OCI-LY3 (cell line): ENCODE results near the gene MTHFD2L.

Experiments used
- H2AFZ ChIP-seq: fragments of 200-600, 300-600 bp; shearing (Covaris generic); 2 replicates; pipeline ENCODE4 v1.6.0; 2014; ENCODE audit warnings: antibody characterized with exemption, low read depth, low read length
- H3K27ac ChIP-seq: fragments of 200-600, 300-600 bp; sonication (generic); 2 replicates; pipeline ENCODE4 v1.5.1; 2014; ENCODE audit warnings: mild to moderate bottlenecking, low read length, moderate library complexity, mixed read lengths
- H3K27me3 ChIP-seq: fragments of 200-600, 300-600 bp; sonication (generic); 2 replicates; pipeline ENCODE4 v1.6.1; 2014; ENCODE audit warnings: low read depth, low read length, mixed read lengths
- H3K36me3 ChIP-seq: fragments of 200-600, 300-600 bp; sonication (generic); replicated peaks from 2 replicates; pipeline ENCODE3; 2014; ENCODE audit warnings: low read depth, low read length, mixed read lengths
- H3K4me1 ChIP-seq: fragments of 300-600, 200-600 bp; sonication (generic); 2 replicates; pipeline ENCODE4 v1.6.1; 2014; ENCODE audit warnings: low read length, mixed read lengths
- H3K4me2 ChIP-seq: fragments of 200-600, 300-600 bp; sonication (generic); 2 replicates; pipeline ENCODE4 v1.6.1; 2014; ENCODE audit warnings: low read length, mixed read lengths
- H3K4me3 ChIP-seq: fragments of 300-600, 200-600 bp; sonication (generic); 2 replicates; pipeline ENCODE4 v1.5.1; 2014; ENCODE audit warnings: antibody characterized with exemption, mild to moderate bottlenecking, low read length, moderate library complexity
- H3K79me2 ChIP-seq: fragments of 300-600, 200-600 bp; shearing (Covaris generic); 2 replicates; pipeline ENCODE4 v1.6.1; 2014; ENCODE audit warnings: mild to moderate bottlenecking, low read length, mixed read lengths
- H3K9ac ChIP-seq: fragments of 300-600, 200-600 bp; shearing (Covaris generic); 2 replicates; pipeline ENCODE4 v1.6.0; 2014; ENCODE audit warnings: mild to moderate bottlenecking, low read length, moderate library complexity
- H3K9me3 ChIP-seq: fragments of 200-600, 300-600 bp; shearing (Covaris generic); 2 replicates; pipeline ENCODE4 v1.6.1; 2014; ENCODE audit warnings: low read length, mixed read lengths; ENCODE audit not compliant: insufficient read depth
- H4K20me1 ChIP-seq: fragments of 200-600, 300-600 bp; sonication (generic); 2 replicates; pipeline ENCODE4 v1.6.1; 2016; ENCODE audit warnings: low read length, mixed read lengths; ENCODE audit not compliant: insufficient read depth
- EZH2phosphoT487 ChIP-seq: fragments of 200-600 bp; shearing (Covaris generic); IDR thresholded peaks from 2 replicates; pipeline ENCODE4 v1.6.1; 2018; ENCODE audit warnings: antibody characterized with exemption, mixed run types, low read depth
- TF ChIP-seq, protein P1 (sequence below): fragments of 200-600, 300-600 bp; sonication (generic); IDR thresholded peaks from 2 replicates; pipeline ENCODE4 v1.5.1; 2014; ENCODE audit warnings: antibody characterized with exemption, low read length, low read depth

MTHFD2L gene

GRCh38 chr4:74307170-74307569 is 149.3 kb downstream of the MTHFD2L start:
- peaks cover 12% of the 10 kb centered on the region for H3K4me1 ChIP-seq
- no peak overlapping the region for H3K27ac ChIP-seq
- H2AFZ ChIP-seq, result no peak overlapping the region
- H4K20me1 ChIP-seq, result no peaks in the 10 kb centered on the region
- H3K79me2 ChIP-seq, result no peaks in the 10 kb centered on the region
- H3K4me2 ChIP-seq, result no peak overlapping the region
- H3K36me3 ChIP-seq, result no peaks in the 10 kb centered on the region
- H3K27me3 ChIP-seq, result no peaks in the 10 kb centered on the region
- no peak for TF ChIP-seq EZH2phosphoT487
- TF ChIP-seq, protein P1, sequence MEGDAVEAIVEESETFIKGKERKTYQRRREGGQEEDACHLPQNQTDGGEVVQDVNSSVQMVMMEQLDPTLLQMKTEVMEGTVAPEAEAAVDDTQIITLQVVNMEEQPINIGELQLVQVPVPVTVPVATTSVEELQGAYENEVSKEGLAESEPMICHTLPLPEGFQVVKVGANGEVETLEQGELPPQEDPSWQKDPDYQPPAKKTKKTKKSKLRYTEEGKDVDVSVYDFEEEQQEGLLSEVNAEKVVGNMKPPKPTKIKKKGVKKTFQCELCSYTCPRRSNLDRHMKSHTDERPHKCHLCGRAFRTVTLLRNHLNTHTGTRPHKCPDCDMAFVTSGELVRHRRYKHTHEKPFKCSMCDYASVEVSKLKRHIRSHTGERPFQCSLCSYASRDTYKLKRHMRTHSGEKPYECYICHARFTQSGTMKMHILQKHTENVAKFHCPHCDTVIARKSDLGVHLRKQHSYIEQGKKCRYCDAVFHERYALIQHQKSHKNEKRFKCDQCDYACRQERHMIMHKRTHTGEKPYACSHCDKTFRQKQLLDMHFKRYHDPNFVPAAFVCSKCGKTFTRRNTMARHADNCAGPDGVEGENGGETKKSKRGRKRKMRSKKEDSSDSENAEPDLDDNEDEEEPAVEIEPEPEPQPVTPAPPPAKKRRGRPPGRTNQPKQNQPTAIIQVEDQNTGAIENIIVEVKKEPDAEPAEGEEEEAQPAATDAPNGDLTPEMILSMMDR, result no peak
- no peak overlapping the region for H3K4me3 ChIP-seq
- no peak overlapping the region for H3K9ac ChIP-seq
- no peaks in the 10 kb centered on the region for H3K9me3 ChIP-seq

DNA sequence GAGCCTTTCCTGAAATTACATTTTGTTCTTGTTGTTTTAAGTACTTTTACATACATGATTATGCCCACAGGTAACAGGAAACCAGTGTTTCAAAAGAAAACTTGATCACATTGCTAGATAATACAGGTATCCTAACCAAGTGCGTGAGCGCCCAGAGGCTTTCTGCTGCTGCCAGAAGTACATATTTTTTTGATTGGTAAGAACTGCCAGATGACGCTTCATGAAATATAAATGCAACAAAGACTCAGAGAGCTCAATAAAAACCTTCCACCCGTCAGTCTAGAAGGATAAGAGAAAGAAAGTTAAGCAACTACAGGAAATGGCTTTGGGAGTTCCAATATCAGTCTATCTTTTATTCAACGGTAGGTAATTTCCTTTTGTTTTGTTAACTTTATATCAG is 150.3 kb downstream of the MTHFD2L start, which contains the start of gene EPGN:
Gene EPGN (plus strand): TSS at position 256 of the 400 bp plus-strand sequence. CDS start 64 bp downstream, at position 320.
- H3K9ac ChIP-seq, result no peak within 1 kb of the TSS
- 0 out of 2 replicates have a peak within 1 kb of the TSS, but pooled peaks have one; percentile 1 for H2AFZ ChIP-seq
- no peaks in the 10 kb centered on the region for H3K27me3 ChIP-seq

DNA sequence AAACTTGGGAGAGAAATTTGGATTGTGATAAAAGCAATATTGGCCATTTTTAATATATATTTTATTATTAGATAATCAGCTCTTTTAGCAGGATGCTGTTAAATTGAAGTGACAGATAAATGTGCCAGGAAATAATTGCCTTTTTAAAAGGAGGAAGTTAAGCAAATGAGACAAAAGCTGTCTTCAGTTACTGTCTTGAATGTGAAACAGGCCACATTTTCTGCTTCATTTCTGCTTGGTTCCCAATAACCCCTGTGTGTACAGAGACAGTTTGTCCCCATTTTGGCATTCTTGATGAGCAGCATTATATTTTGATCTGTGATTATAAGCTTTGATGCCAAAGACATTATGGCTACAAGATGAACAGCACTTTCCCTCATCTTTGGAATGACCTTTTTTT is 151.3 kb downstream of the MTHFD2L start:
- peaks cover 12% of the 10 kb centered on the region for H3K4me1 ChIP-seq
- TF ChIP-seq EZH2phosphoT487, result no peak
- TF ChIP-seq, protein P1, result no peak
- no peaks in the 10 kb centered on the region for H4K20me1 ChIP-seq
- H3K4me2 ChIP-seq, result peak overlapping the region; percentile 36
- H2AFZ ChIP-seq, result 0 out of 2 replicates have a peak overlapping the region, but pooled peaks have one; percentile 1
- no peak overlapping the region for H3K9ac ChIP-seq
- H3K9me3 ChIP-seq, result no peaks in the 10 kb centered on the region
- H3K27ac ChIP-seq, result no peak overlapping the region
- no peaks in the 10 kb centered on the region for H3K79me2 ChIP-seq
- H3K4me3 ChIP-seq, result no peak overlapping the region
- H3K27me3 ChIP-seq, result no peaks in the 10 kb centered on the region
- H3K36me3 ChIP-seq, result no peaks in the 10 kb centered on the region

More for the DNA sequence above, 150.3 kb downstream of the MTHFD2L start, which contains the start of gene EPGN:
- Histone ChIP-seq H3K4me3 (no peak within 1 kb of the TSS), H3K36me3 (no peaks in the 10 kb centered on the region), H3K79me2 (no peaks in the 10 kb centered on the region), H4K20me1 (no peaks in the 10 kb centered on the region), H3K4me2 (peak within 1 kb of the TSS; percentile 36), H3K27ac (no peak within 1 kb of the TSS), H3K9me3 (no peaks in the 10 kb centered on the region), H3K4me1 (peaks cover 12% of the 10 kb centered on the region)
- no peak for TF ChIP-seq EZH2phosphoT487
- TF ChIP-seq, protein P1, result no peak

- Histone ChIP-seq H3K9ac (no peak overlapping the region), H3K79me2 (no peaks in the 10 kb centered on the region)
Observed at GRCh38 chr4:74311696-74312313, 153.9 kb downstream of the MTHFD2L start.

More at GRCh38 chr4:74311696-74312313, 153.9 kb downstream of the MTHFD2L start:
- no peaks in the 10 kb centered on the region for H4K20me1 ChIP-seq
- H3K36me3 ChIP-seq, result no peaks in the 10 kb centered on the region
- H3K27me3 ChIP-seq, result no peaks in the 10 kb centered on the region
- TF ChIP-seq, protein P1, result peak; percentile 85
- TF ChIP-seq EZH2phosphoT487, result no peak
- H2AFZ ChIP-seq, result no peak overlapping the region
- H3K27ac ChIP-seq, result no peak overlapping the region
- H3K9me3 ChIP-seq, result no peaks in the 10 kb centered on the region
- H3K4me2 ChIP-seq, result peak overlapping the region; percentile 52
- no peak overlapping the region for H3K4me3 ChIP-seq
- peaks cover 12% of the 10 kb centered on the region for H3K4me1 ChIP-seq
